HL-60 (cell line): ENCODE results near the gene POLE4.

Experiments used
- DNase-seq, 2 experiments: peaks; one replicate each; pipeline ENCODE4 v3.0.0-alpha.2; 2010 to 2020; ENCODE audit warnings: low read depth in 1 of 2, low spot score in 1 of 2
- H3K27ac ChIP-seq: fragments of 250-450 bp; sonication (Bioruptor Pico); replicated peaks from 2 replicates; pipeline ENCODE4 v1.5.1; 2020; ENCODE audit warnings: mild to moderate bottlenecking, moderate library complexity
- H3K27me3 ChIP-seq: fragments of 250-450 bp; sonication (Bioruptor Pico); 2 replicates; pipeline ENCODE4 v1.5.1; 2021; ENCODE audit warnings: mild to moderate bottlenecking, moderate library complexity; ENCODE audit not compliant: insufficient read depth, poor library complexity, severe bottlenecking
- H3K4me3 ChIP-seq: replicated peaks from 2 replicates; pipeline ENCODE4 v1.5.1; 2011; ENCODE audit warnings: mild to moderate bottlenecking, control low read depth, low read length; ENCODE audit not compliant: insufficient read depth
- CTCF ChIP-seq: IDR thresholded peaks from one replicate; pipeline ENCODE4 v1.5.1; 2011; ENCODE audit warnings: low read length, control low read depth, inconsistent platforms; ENCODE audit not compliant: insufficient read depth
- GABPA ChIP-seq: IDR thresholded peaks from 2 replicates; pipeline ENCODE4 v1.6.1; 2012; ENCODE audit warnings: low read depth
- POLR2AphosphoS5 ChIP-seq: IDR thresholded peaks from 2 replicates; pipeline ENCODE4 v1.6.1; 2012; ENCODE audit warnings: low read depth
- REST ChIP-seq: IDR thresholded peaks from 2 replicates; pipeline ENCODE4 v1.6.1; 2012; ENCODE audit warnings: low read depth; ENCODE audit not compliant: insufficient replicate concordance
- SPI1 ChIP-seq: IDR thresholded peaks from 2 replicates; pipeline ENCODE4 v1.6.1; 2012; ENCODE audit warnings: low read depth, mild to moderate bottlenecking, borderline replicate concordance

Gene POLE4

GRCh38 chr2:74942263-74942662, 16.2 kb upstream of the POLE4 start:
- no peak overlapping the region for H3K27ac ChIP-seq
- no peak for DNase-seq
- TF ChIP-seq CTCF (no peak), POLR2AphosphoS5 (no peak), SPI1 (no peak), REST (no peak), GABPA (no peak)
- no peak overlapping the region for H3K4me3 ChIP-seq
- H3K27me3 ChIP-seq: peaks cover 2% of the 10 kb centered on the region

- no peak overlapping the region for H3K4me3 ChIP-seq
- DNase-seq: no peak
- TF ChIP-seq SPI1 (no peak), POLR2AphosphoS5 (no peak), CTCF (no peak), GABPA (no peak), REST (no peak)
- peaks cover 2% of the 10 kb centered on the region for H3K27me3 ChIP-seq
- H3K27ac ChIP-seq: no peak overlapping the region
These were observed 13.3 kb upstream of the POLE4 start for GRCh38 chr2:74944987-74945787.

- H3K4me3 ChIP-seq: no peak overlapping the region
- no peak for TF ChIP-seq GABPA
- TF ChIP-seq POLR2AphosphoS5: no peak
- no peak for TF ChIP-seq SPI1
- TF ChIP-seq CTCF: no peak
- TF ChIP-seq REST: no peak
- H3K27me3 ChIP-seq: peaks cover 2% of the 10 kb centered on the region
- no peak overlapping the region for H3K27ac ChIP-seq
- DNase-seq: no peak
These were observed 12.6 kb upstream of the POLE4 start for GRCh38 chr2:74945788-74946331.
